GM19468 (cell line): ENCODE results near the gene LUC7L.
"Not testable (repeated sequence)": the region's sequence is repeated elsewhere in the genome, so short reads cannot be mapped to it uniquely, and the experiment has no call there.

Experiments
- ATAC-seq: cut with Tn5 transposase; IDR thresholded peaks from one replicate; pipeline ENCODE4 v1.9.1; 2021; ENCODE audit warnings: mild to moderate bottlenecking, moderate library complexity, moderate number of reproducible peaks; ENCODE audit not compliant: unreplicated experiment; ENCODE audit errors: extremely low read depth

The LUC7L gene

GRCh38 chr16:230949-231348, 1.7 kb upstream of the LUC7L start:
- no peak for ATAC-seq

GRCh38 chr16:230351-230750, 1.1 kb upstream of the LUC7L start:
- ATAC-seq, result not testable (repeated sequence)

GRCh38 chr16:229731-230281, 557 bp upstream of the LUC7L start:
- no peak for ATAC-seq

GRCh38 chr16:228151-228851, 948 bp downstream of the LUC7L start:
- no peak for ATAC-seq

GRCh38 chr16:220021-220420, 9.2 kb downstream of the LUC7L start:
- no peak for ATAC-seq

GRCh38 chr16:212999-213398, 16.2 kb downstream of the LUC7L start:
- ATAC-seq, result no peak

- ATAC-seq, result not testable (repeated sequence)
These were observed 17.5 kb downstream of the LUC7L start for GRCh38 chr16:211631-212180.

GRCh38 chr16:209359-209758, 19.9 kb downstream of the LUC7L start:
- not testable (repeated sequence) for ATAC-seq

GRCh38 chr16:204046-204445, 25.2 kb downstream of the LUC7L start:
- not testable (repeated sequence) for ATAC-seq

GRCh38 chr16:203246-203645, 26.0 kb downstream of the LUC7L start:
- no peak for ATAC-seq

GRCh38 chr16:200388-200787, 28.9 kb downstream of the LUC7L start:
- ATAC-seq, result no peak

GRCh38 chr16:194516-194915, 34.7 kb downstream of the LUC7L start:
- ATAC-seq, result no peak

GRCh38 chr16:193441-193840, 35.8 kb downstream of the LUC7L start:
- ATAC-seq, result no peak

GRCh38 chr16:192686-193085, 36.6 kb downstream of the LUC7L start:
- no peak for ATAC-seq

- no peak for ATAC-seq
These were observed 37.4 kb downstream of the LUC7L start for GRCh38 chr16:191831-192230.

- no peak for ATAC-seq
These were observed 39.6 kb downstream of the LUC7L start for GRCh38 chr16:189604-190186.

GRCh38 chr16:188674-189073, 40.6 kb downstream of the LUC7L start:
- ATAC-seq, result no peak

- ATAC-seq, result no peak
These were observed 41.9 kb downstream of the LUC7L start for GRCh38 chr16:187330-187729.

- no peak for ATAC-seq
These were observed 43.6 kb downstream of the LUC7L start for GRCh38 chr16:185691-186090.

- ATAC-seq, result no peak
These were observed 44.0 kb downstream of the LUC7L start for GRCh38 chr16:185213-185612.

- ATAC-seq, result no peak
These were observed 46.2 kb downstream of the LUC7L start for GRCh38 chr16:183005-183404.
